WTC11 (cell line): ENCODE measurements around the gene TPBGL.

ENCODE experiments used
- AFF4 ChIP-seq: sonication (generic); formaldehyde crosslinking; IDR thresholded peaks from 2 replicates; pipeline ENCODE4 v1.8.1; 2023; ENCODE audit warnings: mild to moderate bottlenecking, missing genetic modification reagents, borderline replicate concordance
- CTCF ChIP-seq: fragments of 200-600 bp; IDR thresholded peaks from 2 replicates; pipeline ENCODE4 v1.8.0; 2022; ENCODE audit warnings: antibody characterized with exemption
- ERG ChIP-seq: fragments of 250-450 bp; sonication (Bioruptor Pico); IDR thresholded peaks from 2 replicates; pipeline ENCODE4 v1.8.0; 2021; ENCODE audit warnings: mild to moderate bottlenecking
- ESRRA ChIP-seq: sonication (generic); formaldehyde crosslinking; IDR thresholded peaks from 2 replicates; pipeline ENCODE4 v1.8.1; 2022; ENCODE audit warnings: mild to moderate bottlenecking, missing genetic modification reagents, borderline replicate concordance
- ETV6 ChIP-seq: sonication (generic); formaldehyde crosslinking; IDR thresholded peaks from 2 replicates; pipeline ENCODE4 v1.8.1; 2022; ENCODE audit warnings: mild to moderate bottlenecking, missing genetic modification reagents
- FOXK1 ChIP-seq: sonication (generic); formaldehyde crosslinking; IDR thresholded peaks from 2 replicates; pipeline ENCODE4 v1.8.0; 2022; ENCODE audit warnings: mild to moderate bottlenecking, moderate library complexity, missing genetic modification reagents
- TEAD1 ChIP-seq: sonication (generic); formaldehyde crosslinking; IDR thresholded peaks from 2 replicates; pipeline ENCODE4 v1.8.0; 2022; ENCODE audit warnings: mild to moderate bottlenecking, missing genetic modification reagents
- TEAD4 ChIP-seq: sonication (generic); formaldehyde crosslinking; IDR thresholded peaks from 2 replicates; pipeline ENCODE4 v1.8.0; 2022; ENCODE audit warnings: mild to moderate bottlenecking, missing genetic modification reagents

GRCh38 chr11:75273411-75274391 is 33.1 kb downstream of the TPBGL start:
- TF ChIP-seq CTCF, result no peak
- no peak for TF ChIP-seq ESRRA (CRISPR knock-in tag)
- TF ChIP-seq TEAD4 (CRISPR knock-in tag), result no peak
- no peak for TF ChIP-seq TEAD1 (CRISPR knock-in tag)
- TF ChIP-seq ETV6 (CRISPR knock-in tag), result no peak
- TF ChIP-seq FOXK1 (CRISPR knock-in tag), result no peak
- no peak for TF ChIP-seq ERG
- TF ChIP-seq AFF4 (CRISPR knock-in tag), result no peak
